ENCODE results near the gene STXBP4.

The STXBP4 gene

GRCh38 chr17:54969658-54970572, 1.4 kb downstream of the STXBP4 start:
- DNase-seq (ENCODE audit: low read depth in 4 of 4, low spot score in 1 of 4), result no peak

- no peak for DNase-seq (ENCODE audit: low read depth in 4 of 4, low spot score in 1 of 4)
Observed at GRCh38 chr17:54971147-54971546, 2.6 kb downstream of the STXBP4 start.

GRCh38 chr17:54971901-54972300, 3.3 kb downstream of the STXBP4 start:
- DNase-seq (ENCODE audit: low read depth in 4 of 4, low spot score in 1 of 4), result no peak

- DNase-seq (ENCODE audit: low read depth in 4 of 4, low spot score in 1 of 4), result no peak
Observed at GRCh38 chr17:54972406-54973138, 4.0 kb downstream of the STXBP4 start.

- no peak for DNase-seq (ENCODE audit: low read depth in 4 of 4, low spot score in 1 of 4)
Observed at GRCh38 chr17:54974759-54975158, 6.2 kb downstream of the STXBP4 start.

GRCh38 chr17:54976316-54976715, 7.8 kb downstream of the STXBP4 start:
- DNase-seq (ENCODE audit: low read depth in 4 of 4, low spot score in 1 of 4), result no peak

- no peak for DNase-seq (ENCODE audit: low read depth in 4 of 4, low spot score in 1 of 4)
Observed at GRCh38 chr17:54977744-54978143, 9.2 kb downstream of the STXBP4 start.

- no peak for DNase-seq (ENCODE audit: low read depth in 4 of 4, low spot score in 1 of 4)
Observed at GRCh38 chr17:54979657-54980056, 11.1 kb downstream of the STXBP4 start.

- no peak for DNase-seq (ENCODE audit: low read depth in 4 of 4, low spot score in 1 of 4)
Observed at GRCh38 chr17:54980375-54980774, 11.8 kb downstream of the STXBP4 start.

GRCh38 chr17:54982399-54982798, 13.8 kb downstream of the STXBP4 start:
- no peak for DNase-seq (ENCODE audit: low read depth in 4 of 4, low spot score in 1 of 4)

GRCh38 chr17:54983260-54983659, 14.7 kb downstream of the STXBP4 start:
- DNase-seq (ENCODE audit: low read depth in 4 of 4, low spot score in 1 of 4), result no peak

- DNase-seq (ENCODE audit: low read depth in 4 of 4, low spot score in 1 of 4), result no peak
Observed at GRCh38 chr17:54985476-54985875, 16.9 kb downstream of the STXBP4 start.

GRCh38 chr17:54990118-54990517, 21.6 kb downstream of the STXBP4 start:
- no peak for DNase-seq (ENCODE audit: low read depth in 4 of 4, low spot score in 1 of 4)

GRCh38 chr17:54991567-54991966, 23.0 kb downstream of the STXBP4 start:
- DNase-seq (ENCODE audit: low read depth in 4 of 4, low spot score in 1 of 4), result no peak

- DNase-seq (ENCODE audit: low read depth in 4 of 4, low spot score in 1 of 4), result no peak
Observed at GRCh38 chr17:54992797-54993639, 24.5 kb downstream of the STXBP4 start.

- no peak for DNase-seq (ENCODE audit: low read depth in 4 of 4, low spot score in 1 of 4)
Observed at GRCh38 chr17:54996441-54996840, 27.9 kb downstream of the STXBP4 start.

- DNase-seq (ENCODE audit: low read depth in 4 of 4, low spot score in 1 of 4), result no peak
Observed at GRCh38 chr17:55002458-55002857, 33.9 kb downstream of the STXBP4 start.

- no peak for DNase-seq (ENCODE audit: low read depth in 4 of 4, low spot score in 1 of 4)
Observed at GRCh38 chr17:55004484-55004883, 35.9 kb downstream of the STXBP4 start.

GRCh38 chr17:55005520-55005919, 37.0 kb downstream of the STXBP4 start:
- DNase-seq (ENCODE audit: low read depth in 4 of 4, low spot score in 1 of 4), result no peak

- DNase-seq (ENCODE audit: low read depth in 4 of 4, low spot score in 1 of 4), result no peak
Observed at GRCh38 chr17:55023626-55024025, 55.1 kb downstream of the STXBP4 start.

GRCh38 chr17:55037828-55038227, 69.3 kb downstream of the STXBP4 start:
- no peak for DNase-seq (ENCODE audit: low read depth in 4 of 4, low spot score in 1 of 4)

Data from stimulated activated CD4-positive, alpha-beta T cell treated with anti-CD3 and anti-CD28 coated beads, Interleukin-1b, Interleukin-23, amount 100 ng/mL, for 24 hours (primary cell).